Uterus (tissue), 2 donors: ENCODE data around the gene LNPEP.

Experiments
- POLR2A ChIP-seq, 2 donors: fragments of 450-650 bp; IDR thresholded peaks; one replicate each; pipeline ENCODE4 v1.6.1; 2016; ENCODE audit warnings: antibody characterized with exemption in 2 of 2, mild to moderate bottlenecking in 1 of 2, moderate library complexity in 1 of 2
- TF ChIP-seq, protein P1 (sequence below), 4 experiments: fragments of 200-600 bp in 2 of 4; fragments of 450-650 bp in 2 of 4; sonication (generic) in 2 of 4; IDR thresholded peaks; one replicate each; pipeline ENCODE4 v1.5.1; 2016 to 2019; ENCODE audit warnings: antibody characterized with exemption in 4 of 4, mild to moderate bottlenecking in 2 of 4, moderate library complexity in 1 of 4

DNA sequence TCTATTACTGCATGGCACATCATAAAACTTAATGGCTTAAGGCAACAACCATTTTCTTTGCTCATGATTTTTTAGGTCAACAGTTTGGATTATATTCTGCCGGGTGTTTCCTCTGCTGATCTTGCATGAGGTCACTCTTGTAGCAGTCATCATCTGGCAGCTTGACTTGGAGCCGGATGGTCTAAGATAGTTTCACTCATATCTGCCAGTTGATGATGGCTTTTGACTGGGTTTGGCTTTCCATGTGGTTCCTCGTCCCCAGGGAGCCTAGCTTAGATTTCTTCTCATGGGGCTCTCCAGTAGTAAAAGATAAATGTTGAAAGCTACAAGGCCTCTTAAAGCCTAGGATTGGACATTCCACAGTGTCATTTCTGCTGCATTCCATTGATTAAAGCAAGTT is 27.4 kb downstream of the LNPEP start:
- no peak for TF ChIP-seq POLR2A (IDR thresholded peaks at IDR 0.05)
- TF ChIP-seq, protein P1, sequence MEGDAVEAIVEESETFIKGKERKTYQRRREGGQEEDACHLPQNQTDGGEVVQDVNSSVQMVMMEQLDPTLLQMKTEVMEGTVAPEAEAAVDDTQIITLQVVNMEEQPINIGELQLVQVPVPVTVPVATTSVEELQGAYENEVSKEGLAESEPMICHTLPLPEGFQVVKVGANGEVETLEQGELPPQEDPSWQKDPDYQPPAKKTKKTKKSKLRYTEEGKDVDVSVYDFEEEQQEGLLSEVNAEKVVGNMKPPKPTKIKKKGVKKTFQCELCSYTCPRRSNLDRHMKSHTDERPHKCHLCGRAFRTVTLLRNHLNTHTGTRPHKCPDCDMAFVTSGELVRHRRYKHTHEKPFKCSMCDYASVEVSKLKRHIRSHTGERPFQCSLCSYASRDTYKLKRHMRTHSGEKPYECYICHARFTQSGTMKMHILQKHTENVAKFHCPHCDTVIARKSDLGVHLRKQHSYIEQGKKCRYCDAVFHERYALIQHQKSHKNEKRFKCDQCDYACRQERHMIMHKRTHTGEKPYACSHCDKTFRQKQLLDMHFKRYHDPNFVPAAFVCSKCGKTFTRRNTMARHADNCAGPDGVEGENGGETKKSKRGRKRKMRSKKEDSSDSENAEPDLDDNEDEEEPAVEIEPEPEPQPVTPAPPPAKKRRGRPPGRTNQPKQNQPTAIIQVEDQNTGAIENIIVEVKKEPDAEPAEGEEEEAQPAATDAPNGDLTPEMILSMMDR (IDR thresholded peaks at IDR 0.05): no peak
